Measurements from ENCODE around the gene PGR.

PGR gene

DNA sequence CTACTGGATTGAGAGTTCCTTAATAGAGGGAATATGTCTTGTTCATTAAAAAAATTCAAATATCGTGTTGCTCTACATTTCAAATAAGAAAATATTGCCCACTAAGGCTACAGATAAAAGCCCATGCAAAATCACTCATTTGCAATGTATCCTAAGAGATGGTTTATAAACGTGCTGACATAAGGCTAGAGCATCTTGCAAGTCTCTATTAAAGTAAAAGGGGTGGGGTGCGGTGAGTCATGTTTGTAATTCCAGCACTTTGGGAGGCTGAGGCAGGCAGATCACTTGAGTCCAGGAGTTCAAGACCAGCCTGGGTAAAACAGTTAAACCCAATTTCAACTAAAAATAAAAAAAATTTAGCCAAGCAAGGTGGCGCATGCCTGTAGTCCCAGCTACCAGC, 70.3 kb downstream of the PGR start:
- TF ChIP-seq, protein P1, sequence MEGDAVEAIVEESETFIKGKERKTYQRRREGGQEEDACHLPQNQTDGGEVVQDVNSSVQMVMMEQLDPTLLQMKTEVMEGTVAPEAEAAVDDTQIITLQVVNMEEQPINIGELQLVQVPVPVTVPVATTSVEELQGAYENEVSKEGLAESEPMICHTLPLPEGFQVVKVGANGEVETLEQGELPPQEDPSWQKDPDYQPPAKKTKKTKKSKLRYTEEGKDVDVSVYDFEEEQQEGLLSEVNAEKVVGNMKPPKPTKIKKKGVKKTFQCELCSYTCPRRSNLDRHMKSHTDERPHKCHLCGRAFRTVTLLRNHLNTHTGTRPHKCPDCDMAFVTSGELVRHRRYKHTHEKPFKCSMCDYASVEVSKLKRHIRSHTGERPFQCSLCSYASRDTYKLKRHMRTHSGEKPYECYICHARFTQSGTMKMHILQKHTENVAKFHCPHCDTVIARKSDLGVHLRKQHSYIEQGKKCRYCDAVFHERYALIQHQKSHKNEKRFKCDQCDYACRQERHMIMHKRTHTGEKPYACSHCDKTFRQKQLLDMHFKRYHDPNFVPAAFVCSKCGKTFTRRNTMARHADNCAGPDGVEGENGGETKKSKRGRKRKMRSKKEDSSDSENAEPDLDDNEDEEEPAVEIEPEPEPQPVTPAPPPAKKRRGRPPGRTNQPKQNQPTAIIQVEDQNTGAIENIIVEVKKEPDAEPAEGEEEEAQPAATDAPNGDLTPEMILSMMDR (IDR thresholded peaks at IDR 0.05; ENCODE audit: borderline replicate concordance, extremely low read depth, low read length, poor library complexity, severe bottlenecking), result no peak
- no peak for TF ChIP-seq EZH2 (IDR thresholded peaks at IDR 0.05; ENCODE audit: borderline replicate concordance, low read depth, low read length, severe bottlenecking)
- Histone ChIP-seq H3K79me2 (ENCODE audit: insufficient read depth, low read length) (no peaks in the 10 kb centered on the region), H3K27me3 (ENCODE audit: insufficient read depth, low read length, poor library complexity) (no peaks in the 10 kb centered on the region), H3K9me3 (ENCODE audit: insufficient read depth, low read length, severe bottlenecking) (no peaks in the 10 kb centered on the region), H2AFZ (ENCODE audit: low read depth, low read length) (no peak overlapping the region), H3K27ac (ENCODE audit: low read length) (no peak overlapping the region), H3K9ac (ENCODE audit: low read depth, low read length) (no peak overlapping the region), H3K36me3 (ENCODE audit: insufficient read depth, low read length) (no peaks in the 10 kb centered on the region), H3K4me2 (ENCODE audit: insufficient read depth, low read length) (no peak overlapping the region), H3K4me1 (ENCODE audit: insufficient read depth, low read length) (no peaks in the 10 kb centered on the region), H3K4me3 (ENCODE audit: low read depth in 1 of 2, low read length in 2 of 2) (no peak overlapping the region), H4K20me1 (ENCODE audit: insufficient read depth, low read length) (no peaks in the 10 kb centered on the region)
- no peak for ATAC-seq (ENCODE audit: insufficient read depth, low read depth)
- no peak for DNase-seq

DNA sequence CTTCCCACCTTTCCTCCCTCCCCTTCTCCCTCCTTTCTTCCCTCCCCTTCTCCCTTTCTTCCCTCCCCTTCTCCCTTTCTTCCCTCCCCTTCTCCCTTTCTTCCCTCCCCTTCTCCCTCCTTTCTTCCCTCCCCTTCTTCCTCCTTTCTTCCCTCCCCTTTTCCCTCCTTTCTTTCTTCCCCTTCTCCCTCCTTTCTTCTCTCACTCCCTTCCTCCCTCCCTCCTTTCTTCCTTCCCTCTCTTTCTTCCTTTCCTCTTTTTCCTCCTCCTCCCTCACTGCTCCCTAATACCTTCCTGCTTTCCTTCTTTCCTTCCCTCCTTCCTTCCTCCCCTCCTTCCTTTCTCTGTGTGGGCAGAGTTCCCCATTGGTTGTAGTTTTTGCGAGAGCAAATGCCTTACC, 76.1 kb downstream of the PGR start:
- DNase-seq, result no peak
- no peak overlapping the region for H3K4me2 ChIP-seq (ENCODE audit: insufficient read depth, low read length)
- no peak for TF ChIP-seq EZH2 (IDR thresholded peaks at IDR 0.05; ENCODE audit: borderline replicate concordance, low read depth, low read length, severe bottlenecking)
- TF ChIP-seq, protein P1 (IDR thresholded peaks at IDR 0.05; ENCODE audit: borderline replicate concordance, extremely low read depth, low read length, poor library complexity, severe bottlenecking), result no peak
- no peaks in the 10 kb centered on the region for H3K36me3 ChIP-seq (ENCODE audit: insufficient read depth, low read length)
- no peak overlapping the region for H3K27ac ChIP-seq (ENCODE audit: low read length)
- no peaks in the 10 kb centered on the region for H3K9me3 ChIP-seq (ENCODE audit: insufficient read depth, low read length, severe bottlenecking)
- H3K79me2 ChIP-seq (ENCODE audit: insufficient read depth, low read length), result no peaks in the 10 kb centered on the region
- ATAC-seq (ENCODE audit: insufficient read depth, low read depth), result no peak
- no peaks in the 10 kb centered on the region for H3K4me1 ChIP-seq (ENCODE audit: insufficient read depth, low read length)
- no peak overlapping the region for H3K9ac ChIP-seq (ENCODE audit: low read depth, low read length)
- no peak overlapping the region for H3K4me3 ChIP-seq (ENCODE audit: low read depth in 1 of 2, low read length in 2 of 2)
- H4K20me1 ChIP-seq (ENCODE audit: insufficient read depth, low read length), result no peaks in the 10 kb centered on the region
- H2AFZ ChIP-seq (ENCODE audit: low read depth, low read length), result no peak overlapping the region
- no peaks in the 10 kb centered on the region for H3K27me3 ChIP-seq (ENCODE audit: insufficient read depth, low read length, poor library complexity)

GRCh38 chr11:101051677-101052076, 77.9 kb downstream of the PGR start:
- Histone ChIP-seq H4K20me1 (ENCODE audit: insufficient read depth, low read length) (no peaks in the 10 kb centered on the region), H3K4me1 (ENCODE audit: insufficient read depth, low read length) (no peaks in the 10 kb centered on the region), H3K4me2 (ENCODE audit: insufficient read depth, low read length) (no peak overlapping the region), H3K9me3 (ENCODE audit: insufficient read depth, low read length, severe bottlenecking) (no peaks in the 10 kb centered on the region), H3K27ac (ENCODE audit: low read length) (no peak overlapping the region), H3K27me3 (ENCODE audit: insufficient read depth, low read length, poor library complexity) (no peaks in the 10 kb centered on the region), H3K79me2 (ENCODE audit: insufficient read depth, low read length) (no peaks in the 10 kb centered on the region), H3K9ac (ENCODE audit: low read depth, low read length) (no peak overlapping the region), H3K4me3 (ENCODE audit: low read depth in 1 of 2, low read length in 2 of 2) (no peak overlapping the region), H3K36me3 (ENCODE audit: insufficient read depth, low read length) (no peaks in the 10 kb centered on the region), H2AFZ (ENCODE audit: low read depth, low read length) (no peak overlapping the region)
- no peak for DNase-seq
- no peak for TF ChIP-seq EZH2 (IDR thresholded peaks at IDR 0.05; ENCODE audit: borderline replicate concordance, low read depth, low read length, severe bottlenecking)
- TF ChIP-seq, protein P1 (IDR thresholded peaks at IDR 0.05; ENCODE audit: borderline replicate concordance, extremely low read depth, low read length, poor library complexity, severe bottlenecking), result no peak
- no peak for ATAC-seq (ENCODE audit: insufficient read depth, low read depth)

DNA sequence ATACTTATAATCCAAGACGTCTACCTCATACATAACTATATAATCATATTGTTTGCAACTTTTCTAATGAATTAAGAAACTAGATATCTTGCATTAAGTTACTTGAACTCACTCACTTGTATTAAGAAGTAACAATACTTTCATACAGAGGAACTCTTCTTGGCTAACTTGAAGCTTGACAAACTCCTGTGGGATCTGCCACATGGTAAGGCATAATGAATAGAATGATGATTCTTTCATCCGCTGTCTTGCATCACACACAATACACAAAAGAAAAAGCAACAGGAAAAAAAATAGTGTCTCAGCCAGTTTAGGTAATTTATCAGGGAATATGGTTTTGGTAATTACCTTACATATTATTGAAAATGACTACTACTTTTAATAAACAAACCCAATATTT, 79.8 kb downstream of the PGR start:
- TF ChIP-seq, protein P1 (IDR thresholded peaks at IDR 0.05; ENCODE audit: borderline replicate concordance, extremely low read depth, low read length, poor library complexity, severe bottlenecking), result no peak
- no peak for TF ChIP-seq EZH2 (IDR thresholded peaks at IDR 0.05; ENCODE audit: borderline replicate concordance, low read depth, low read length, severe bottlenecking)
- DNase-seq (no peak), ATAC-seq (ENCODE audit: insufficient read depth, low read depth) (no peak)
- Histone ChIP-seq H3K27ac (ENCODE audit: low read length) (no peak overlapping the region), H3K9ac (ENCODE audit: low read depth, low read length) (no peak overlapping the region), H3K79me2 (ENCODE audit: insufficient read depth, low read length) (no peaks in the 10 kb centered on the region), H2AFZ (ENCODE audit: low read depth, low read length) (no peak overlapping the region), H3K9me3 (ENCODE audit: insufficient read depth, low read length, severe bottlenecking) (no peaks in the 10 kb centered on the region), H3K4me3 (ENCODE audit: low read depth in 1 of 2, low read length in 2 of 2) (no peak overlapping the region), H4K20me1 (ENCODE audit: insufficient read depth, low read length) (no peaks in the 10 kb centered on the region), H3K4me2 (ENCODE audit: insufficient read depth, low read length) (no peak overlapping the region), H3K4me1 (ENCODE audit: insufficient read depth, low read length) (no peaks in the 10 kb centered on the region), H3K36me3 (ENCODE audit: insufficient read depth, low read length) (no peaks in the 10 kb centered on the region), H3K27me3 (ENCODE audit: insufficient read depth, low read length, poor library complexity) (no peaks in the 10 kb centered on the region)
